22Rv1 (cell line): ENCODE results near the gene RBM45.

Source experiments
- H3K27ac ChIP-seq: fragments of 450-650 bp; 2 replicates; pipeline ENCODE4 v1.5.1; 2017
- ZFX ChIP-seq: fragments of 450-650 bp; IDR thresholded peaks from 2 replicates; pipeline ENCODE4 v1.6.1; 2017; ENCODE audit warnings: antibody characterized with exemption, borderline replicate concordance
- TF ChIP-seq, protein P1 (sequence below): fragments of 450-650 bp; IDR thresholded peaks from 2 replicates; pipeline ENCODE4 v1.5.1; 2017; ENCODE audit warnings: mild to moderate bottlenecking

RBM45 gene

DNA sequence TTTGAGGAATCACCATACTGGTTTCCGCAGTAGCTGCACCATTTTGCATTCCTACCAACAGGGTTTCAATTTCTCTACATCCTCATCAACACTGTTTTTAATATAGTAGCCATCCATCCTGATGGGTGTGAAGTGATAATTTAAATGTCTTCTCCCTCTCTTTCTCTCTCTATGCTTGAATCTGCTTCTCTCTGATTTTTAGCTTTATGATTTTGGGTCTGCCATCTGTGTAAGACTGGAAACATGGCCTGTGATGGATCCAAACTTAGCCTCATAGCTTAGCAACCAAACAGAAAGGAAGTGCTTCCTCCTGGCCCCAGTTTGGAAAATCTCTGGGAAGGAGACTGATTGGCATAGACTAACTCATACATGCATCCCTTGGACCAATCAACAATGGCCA lies 48.4 kb downstream of the RBM45 start:
- TF ChIP-seq ZFX = no peak
- TF ChIP-seq, protein P1, sequence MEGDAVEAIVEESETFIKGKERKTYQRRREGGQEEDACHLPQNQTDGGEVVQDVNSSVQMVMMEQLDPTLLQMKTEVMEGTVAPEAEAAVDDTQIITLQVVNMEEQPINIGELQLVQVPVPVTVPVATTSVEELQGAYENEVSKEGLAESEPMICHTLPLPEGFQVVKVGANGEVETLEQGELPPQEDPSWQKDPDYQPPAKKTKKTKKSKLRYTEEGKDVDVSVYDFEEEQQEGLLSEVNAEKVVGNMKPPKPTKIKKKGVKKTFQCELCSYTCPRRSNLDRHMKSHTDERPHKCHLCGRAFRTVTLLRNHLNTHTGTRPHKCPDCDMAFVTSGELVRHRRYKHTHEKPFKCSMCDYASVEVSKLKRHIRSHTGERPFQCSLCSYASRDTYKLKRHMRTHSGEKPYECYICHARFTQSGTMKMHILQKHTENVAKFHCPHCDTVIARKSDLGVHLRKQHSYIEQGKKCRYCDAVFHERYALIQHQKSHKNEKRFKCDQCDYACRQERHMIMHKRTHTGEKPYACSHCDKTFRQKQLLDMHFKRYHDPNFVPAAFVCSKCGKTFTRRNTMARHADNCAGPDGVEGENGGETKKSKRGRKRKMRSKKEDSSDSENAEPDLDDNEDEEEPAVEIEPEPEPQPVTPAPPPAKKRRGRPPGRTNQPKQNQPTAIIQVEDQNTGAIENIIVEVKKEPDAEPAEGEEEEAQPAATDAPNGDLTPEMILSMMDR = no peak
- no peak overlapping the region for H3K27ac ChIP-seq

DNA sequence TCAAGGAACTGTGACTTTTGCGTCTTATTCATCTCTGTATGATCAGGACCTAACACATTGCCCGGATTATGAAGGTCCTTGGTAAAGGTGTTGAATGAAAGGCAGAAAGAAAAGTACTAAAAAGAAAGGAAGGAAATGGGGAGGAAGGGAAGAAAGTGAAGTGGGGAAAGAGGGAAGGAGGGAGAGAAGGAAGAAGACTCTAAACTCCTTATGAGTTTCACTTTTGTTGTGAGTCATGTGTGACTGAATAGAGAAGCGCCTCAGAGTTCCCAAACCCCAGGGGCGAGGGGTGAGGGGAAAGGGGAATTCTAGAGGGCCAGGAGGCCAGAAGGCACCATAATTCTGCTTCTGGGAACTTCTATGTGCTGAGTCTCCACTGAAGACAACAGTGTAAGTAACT lies 51.2 kb downstream of the RBM45 start:
- no peak overlapping the region for H3K27ac ChIP-seq
- TF ChIP-seq, protein P1 = no peak
- TF ChIP-seq ZFX = no peak

DNA sequence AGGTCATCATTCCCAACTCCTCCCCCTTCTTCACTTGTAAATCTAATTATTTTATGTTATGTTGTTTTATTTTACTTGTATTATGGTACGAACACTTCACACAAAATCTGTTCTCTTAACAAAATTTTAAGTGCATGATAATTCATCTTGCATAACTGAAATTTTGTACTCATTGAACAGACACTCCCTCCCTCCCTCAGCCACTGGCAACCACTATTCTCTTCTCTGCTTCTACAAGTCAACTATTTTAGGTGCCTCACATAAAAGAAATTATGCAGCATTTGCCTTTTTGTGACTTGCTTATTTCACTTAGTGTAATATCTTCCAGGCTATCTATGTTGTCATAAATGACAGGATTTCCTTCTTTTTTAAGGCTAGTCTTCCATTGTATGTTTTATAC lies 51.7 kb downstream of the RBM45 start:
- TF ChIP-seq, protein P1 = no peak
- TF ChIP-seq ZFX = no peak
- no peak overlapping the region for H3K27ac ChIP-seq

DNA sequence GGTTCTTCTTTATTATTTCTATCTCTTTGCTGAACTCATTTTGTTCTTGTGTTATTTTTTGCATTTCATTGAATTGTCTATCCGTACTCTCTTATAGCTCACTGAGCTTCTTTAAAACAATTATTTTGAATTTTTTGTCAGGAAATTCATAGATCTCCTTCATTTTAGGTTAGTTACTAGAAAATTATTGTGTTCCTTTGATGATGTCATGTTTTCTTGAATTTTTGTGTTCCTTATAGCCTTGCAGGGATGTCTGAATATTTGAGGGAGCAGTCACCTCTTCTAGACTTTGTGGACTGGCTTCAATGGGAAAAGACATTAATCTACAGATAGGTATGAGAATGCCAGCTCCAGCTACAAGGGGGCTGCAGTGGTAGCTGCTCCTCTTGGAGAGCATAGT lies 61.4 kb downstream of the RBM45 start:
- TF ChIP-seq, protein P1 = no peak
- no peak for TF ChIP-seq ZFX
- H3K27ac ChIP-seq = no peak overlapping the region

DNA sequence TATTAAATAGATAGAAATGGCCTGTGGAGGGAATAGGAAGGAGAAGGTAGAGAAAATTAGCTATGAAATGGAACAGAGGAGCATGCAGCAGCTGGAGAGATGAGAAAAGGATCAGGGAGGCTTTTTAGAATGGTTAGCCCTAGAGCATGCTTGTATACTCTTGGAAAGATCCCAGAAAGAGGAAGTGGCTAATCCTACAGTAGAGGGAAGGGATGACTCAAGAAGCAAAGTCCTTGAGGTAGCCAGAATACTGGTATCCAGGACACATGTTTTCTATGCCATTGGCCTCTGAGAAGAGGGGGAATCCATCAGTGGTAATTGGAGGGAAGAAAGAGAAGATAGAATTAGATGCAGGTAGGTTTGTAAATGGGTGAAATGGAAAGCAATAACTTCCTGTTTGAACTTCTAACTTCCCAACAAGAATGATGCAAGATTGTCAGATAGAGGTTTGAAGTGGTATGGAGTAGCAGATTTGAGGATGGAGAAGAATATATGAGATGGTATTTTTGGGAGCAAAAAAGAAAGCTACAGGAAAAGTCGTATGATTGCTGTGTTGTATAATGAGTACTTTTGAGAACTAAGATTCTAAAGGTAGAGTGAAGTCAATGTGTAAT lies 64.9 kb downstream of the RBM45 start:
- TF ChIP-seq, protein P1 = no peak
- TF ChIP-seq ZFX = no peak
- H3K27ac ChIP-seq = no peak overlapping the region
